ENCODE results near the gene CD96. TPM values are rescaled to one million over a fixed set of nuclear protein-coding genes. Genes with fewer than 3 reads are reported as not detected.

Gene CD96
- polyA plus RNA-seq, 1 donor from 2014 or later, result not detected

- H3K9me3 ChIP-seq (ENCODE audit: low read length), result no peaks in the 10 kb centered on the region
- H3K4me3 ChIP-seq (ENCODE audit: low read length), result no peak overlapping the region
- H2AFZ ChIP-seq (ENCODE audit: low read depth, low read length), result no peak overlapping the region
- TF ChIP-seq POLR2AphosphoS5 (IDR thresholded peaks at IDR 0.05) (no peak), SMC3 (conservative IDR thresholded peaks at IDR 0.05; ENCODE audit: poor library complexity) (no peak), RAD21 (conservative IDR thresholded peaks at IDR 0.05) (no peak), EZH2 (IDR thresholded peaks at IDR 0.05; ENCODE audit: borderline replicate concordance, insufficient read depth, low read length, poor library complexity, severe bottlenecking) (no peak), TAF1 (IDR thresholded peaks at IDR 0.05; ENCODE audit: low read depth) (no peak), EP300 (conservative IDR thresholded peaks at IDR 0.05; ENCODE audit: poor library complexity, severe bottlenecking) (no peak)
- TF ChIP-seq, protein P1, sequence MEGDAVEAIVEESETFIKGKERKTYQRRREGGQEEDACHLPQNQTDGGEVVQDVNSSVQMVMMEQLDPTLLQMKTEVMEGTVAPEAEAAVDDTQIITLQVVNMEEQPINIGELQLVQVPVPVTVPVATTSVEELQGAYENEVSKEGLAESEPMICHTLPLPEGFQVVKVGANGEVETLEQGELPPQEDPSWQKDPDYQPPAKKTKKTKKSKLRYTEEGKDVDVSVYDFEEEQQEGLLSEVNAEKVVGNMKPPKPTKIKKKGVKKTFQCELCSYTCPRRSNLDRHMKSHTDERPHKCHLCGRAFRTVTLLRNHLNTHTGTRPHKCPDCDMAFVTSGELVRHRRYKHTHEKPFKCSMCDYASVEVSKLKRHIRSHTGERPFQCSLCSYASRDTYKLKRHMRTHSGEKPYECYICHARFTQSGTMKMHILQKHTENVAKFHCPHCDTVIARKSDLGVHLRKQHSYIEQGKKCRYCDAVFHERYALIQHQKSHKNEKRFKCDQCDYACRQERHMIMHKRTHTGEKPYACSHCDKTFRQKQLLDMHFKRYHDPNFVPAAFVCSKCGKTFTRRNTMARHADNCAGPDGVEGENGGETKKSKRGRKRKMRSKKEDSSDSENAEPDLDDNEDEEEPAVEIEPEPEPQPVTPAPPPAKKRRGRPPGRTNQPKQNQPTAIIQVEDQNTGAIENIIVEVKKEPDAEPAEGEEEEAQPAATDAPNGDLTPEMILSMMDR (IDR thresholded peaks at IDR 0.05; ENCODE audit: poor library complexity, severe bottlenecking), result no peak
- H3K79me2 ChIP-seq (replicated peaks; ENCODE audit: insufficient read depth, low read length), result no peaks in the 10 kb centered on the region
- H3K27ac ChIP-seq (ENCODE audit: low read length), result no peak overlapping the region
- no peaks in the 10 kb centered on the region for H3K36me3 ChIP-seq (ENCODE audit: insufficient read depth, low read length)
- H3K4me2 ChIP-seq (ENCODE audit: low read length), result no peak overlapping the region
- no peaks in the 10 kb centered on the region for H3F3A ChIP-seq (ENCODE audit: insufficient read depth, low read length, poor library complexity, severe bottlenecking)
- no peaks in the 10 kb centered on the region for H3K9me2 ChIP-seq (ENCODE audit: insufficient read depth, low read length)
- no peak overlapping the region for H3K9ac ChIP-seq (ENCODE audit: low read length)
- no peaks in the 10 kb centered on the region for H3K27me3 ChIP-seq (ENCODE audit: insufficient read depth, low read depth, low read length)
- H4K20me1 ChIP-seq (ENCODE audit: insufficient read depth), result no peaks in the 10 kb centered on the region
These were observed 76.1 kb downstream of the CD96 start for GRCh38 chr3:111617912-111618601.

DNA sequence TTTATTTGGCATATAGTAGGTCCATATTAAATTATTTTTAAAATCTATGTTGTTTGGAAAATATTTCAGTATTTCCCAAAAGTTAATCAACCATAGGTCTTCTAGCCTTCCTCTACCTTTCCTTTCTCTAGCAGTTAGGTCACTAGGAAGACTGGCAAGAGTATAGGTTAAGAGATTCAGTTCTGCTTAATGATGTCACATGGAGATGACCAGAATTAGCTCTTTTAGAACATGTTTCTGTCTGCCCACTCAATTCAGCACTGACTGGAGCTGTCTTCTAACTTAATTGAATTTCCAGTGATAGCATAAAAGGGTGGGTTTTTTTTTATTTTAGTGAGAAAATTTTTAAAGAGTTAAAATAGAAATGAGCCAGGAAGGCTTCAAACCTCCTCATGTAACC is 76.9 kb downstream of the CD96 start:
- Histone ChIP-seq H3K9me3 (ENCODE audit: low read length) (no peaks in the 10 kb centered on the region), H3K36me3 (ENCODE audit: insufficient read depth, low read length) (no peaks in the 10 kb centered on the region), H3K27ac (ENCODE audit: low read length) (no peak overlapping the region), H3K4me3 (ENCODE audit: low read length) (no peak overlapping the region), H4K20me1 (ENCODE audit: insufficient read depth) (no peaks in the 10 kb centered on the region), H3K4me2 (ENCODE audit: low read length) (no peak overlapping the region), H2AFZ (ENCODE audit: low read depth, low read length) (no peak overlapping the region), H3K27me3 (ENCODE audit: insufficient read depth, low read depth, low read length) (no peaks in the 10 kb centered on the region), H3K79me2 (replicated peaks; ENCODE audit: insufficient read depth, low read length) (no peaks in the 10 kb centered on the region), H3K9ac (ENCODE audit: low read length) (no peak overlapping the region), H3F3A (ENCODE audit: insufficient read depth, low read length, poor library complexity, severe bottlenecking) (no peaks in the 10 kb centered on the region), H3K9me2 (ENCODE audit: insufficient read depth, low read length) (no peaks in the 10 kb centered on the region)
- TF ChIP-seq, protein P1 (IDR thresholded peaks at IDR 0.05; ENCODE audit: poor library complexity, severe bottlenecking), result no peak
- TF ChIP-seq, protein P2, sequence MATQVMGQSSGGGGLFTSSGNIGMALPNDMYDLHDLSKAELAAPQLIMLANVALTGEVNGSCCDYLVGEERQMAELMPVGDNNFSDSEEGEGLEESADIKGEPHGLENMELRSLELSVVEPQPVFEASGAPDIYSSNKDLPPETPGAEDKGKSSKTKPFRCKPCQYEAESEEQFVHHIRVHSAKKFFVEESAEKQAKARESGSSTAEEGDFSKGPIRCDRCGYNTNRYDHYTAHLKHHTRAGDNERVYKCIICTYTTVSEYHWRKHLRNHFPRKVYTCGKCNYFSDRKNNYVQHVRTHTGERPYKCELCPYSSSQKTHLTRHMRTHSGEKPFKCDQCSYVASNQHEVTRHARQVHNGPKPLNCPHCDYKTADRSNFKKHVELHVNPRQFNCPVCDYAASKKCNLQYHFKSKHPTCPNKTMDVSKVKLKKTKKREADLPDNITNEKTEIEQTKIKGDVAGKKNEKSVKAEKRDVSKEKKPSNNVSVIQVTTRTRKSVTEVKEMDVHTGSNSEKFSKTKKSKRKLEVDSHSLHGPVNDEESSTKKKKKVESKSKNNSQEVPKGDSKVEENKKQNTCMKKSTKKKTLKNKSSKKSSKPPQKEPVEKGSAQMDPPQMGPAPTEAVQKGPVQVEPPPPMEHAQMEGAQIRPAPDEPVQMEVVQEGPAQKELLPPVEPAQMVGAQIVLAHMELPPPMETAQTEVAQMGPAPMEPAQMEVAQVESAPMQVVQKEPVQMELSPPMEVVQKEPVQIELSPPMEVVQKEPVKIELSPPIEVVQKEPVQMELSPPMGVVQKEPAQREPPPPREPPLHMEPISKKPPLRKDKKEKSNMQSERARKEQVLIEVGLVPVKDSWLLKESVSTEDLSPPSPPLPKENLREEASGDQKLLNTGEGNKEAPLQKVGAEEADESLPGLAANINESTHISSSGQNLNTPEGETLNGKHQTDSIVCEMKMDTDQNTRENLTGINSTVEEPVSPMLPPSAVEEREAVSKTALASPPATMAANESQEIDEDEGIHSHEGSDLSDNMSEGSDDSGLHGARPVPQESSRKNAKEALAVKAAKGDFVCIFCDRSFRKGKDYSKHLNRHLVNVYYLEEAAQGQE (IDR thresholded peaks at IDR 0.05; ENCODE audit: borderline replicate concordance), result no peak
- TF ChIP-seq TAF1 (IDR thresholded peaks at IDR 0.05; ENCODE audit: low read depth) (no peak), MXI1 (conservative IDR thresholded peaks at IDR 0.05; ENCODE audit: poor library complexity, severe bottlenecking) (no peak), SMC3 (conservative IDR thresholded peaks at IDR 0.05; ENCODE audit: poor library complexity) (no peak), RAD21 (conservative IDR thresholded peaks at IDR 0.05) (no peak), EP300 (conservative IDR thresholded peaks at IDR 0.05; ENCODE audit: poor library complexity, severe bottlenecking) (no peak), POLR2AphosphoS5 (IDR thresholded peaks at IDR 0.05) (no peak), EZH2 (IDR thresholded peaks at IDR 0.05; ENCODE audit: borderline replicate concordance, insufficient read depth, low read length, poor library complexity, severe bottlenecking) (no peak)
